Hematopoietic multipotent progenitor cell treated with erythropoietin and hydrocortisone succinate and interleukin-3 and kit ligand, for 4 days (in vitro differentiated cells): Measurements from ENCODE around the gene ZRANB3.
A peak's percentile ranks its signal among the peaks of the same experiment; 100 is the strongest.
"Not testable (repeated sequence)": the region's sequence is repeated elsewhere in the genome, so short reads cannot be mapped to it uniquely, and the experiment has no call there.

Experiments
- DNase-seq: peaks from one replicate; pipeline ENCODE4 v3.0.0-alpha.2; 2015

Gene ZRANB3

DNA sequence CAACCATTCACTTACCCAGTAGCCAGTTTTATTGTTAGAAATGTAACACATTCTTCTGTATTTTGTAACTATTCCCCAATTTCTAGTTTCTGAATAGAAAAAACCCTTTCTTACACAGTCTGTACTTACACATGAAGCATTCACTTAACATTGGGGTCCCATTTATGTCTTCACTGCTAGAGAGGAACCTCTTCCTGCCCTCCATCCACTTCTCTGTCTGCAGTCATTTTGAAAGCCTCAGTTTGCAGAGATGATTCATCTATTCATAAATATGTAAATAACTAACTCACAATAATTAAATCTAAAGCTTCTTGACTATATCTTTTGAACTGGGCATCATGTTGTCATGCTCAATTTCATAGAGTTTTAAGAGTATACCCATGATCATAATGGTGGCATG, 55.9 kb downstream of the ZRANB3 start:
- no peak for DNase-seq

DNA sequence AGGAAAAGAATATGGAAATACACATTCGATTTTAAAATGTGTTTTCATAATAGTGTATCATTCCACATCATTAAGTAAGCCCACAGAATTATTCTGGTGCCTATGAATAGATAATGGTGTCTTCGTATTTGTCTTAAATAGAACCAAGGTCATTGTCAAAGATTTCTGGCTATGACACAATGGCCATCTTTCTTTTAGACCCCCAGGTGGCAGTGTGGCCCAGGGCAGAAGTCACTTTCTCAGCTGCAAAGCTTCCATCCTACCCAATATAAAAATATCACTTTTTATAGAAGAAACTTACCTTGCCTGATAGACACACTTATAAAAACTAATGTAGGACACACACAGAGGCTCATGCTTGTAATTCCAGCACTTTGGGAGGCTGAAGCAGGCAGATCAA, 57.5 kb downstream of the ZRANB3 start:
- DNase-seq: peak; percentile 77

DNA sequence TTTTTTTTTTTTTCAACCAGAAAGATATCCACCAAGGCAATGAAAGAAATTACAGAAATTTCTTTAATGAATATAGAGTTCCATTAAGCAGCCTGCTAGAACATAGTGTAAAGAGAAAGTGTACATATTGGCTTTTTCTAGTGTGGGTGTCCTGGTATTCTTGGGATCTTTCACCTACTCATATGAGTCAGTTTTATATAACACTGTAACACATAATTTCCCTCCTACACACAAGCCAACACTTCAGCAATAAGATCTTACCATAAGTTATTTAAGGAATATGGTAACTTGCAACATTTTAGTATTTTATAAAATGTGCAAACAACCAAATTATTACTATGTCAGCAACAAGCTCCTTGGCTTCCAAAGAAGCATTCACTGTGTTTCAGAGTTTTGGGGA, 59.9 kb downstream of the ZRANB3 start:
- DNase-seq: no peak

GRCh38 chr2:135457279-135457678, 73.7 kb downstream of the ZRANB3 start:
- no peak for DNase-seq

GRCh38 chr2:135456835-135457234, 74.2 kb downstream of the ZRANB3 start:
- no peak for DNase-seq

- no peak for DNase-seq
These were observed 74.6 kb downstream of the ZRANB3 start for GRCh38 chr2:135456431-135456830.

DNA sequence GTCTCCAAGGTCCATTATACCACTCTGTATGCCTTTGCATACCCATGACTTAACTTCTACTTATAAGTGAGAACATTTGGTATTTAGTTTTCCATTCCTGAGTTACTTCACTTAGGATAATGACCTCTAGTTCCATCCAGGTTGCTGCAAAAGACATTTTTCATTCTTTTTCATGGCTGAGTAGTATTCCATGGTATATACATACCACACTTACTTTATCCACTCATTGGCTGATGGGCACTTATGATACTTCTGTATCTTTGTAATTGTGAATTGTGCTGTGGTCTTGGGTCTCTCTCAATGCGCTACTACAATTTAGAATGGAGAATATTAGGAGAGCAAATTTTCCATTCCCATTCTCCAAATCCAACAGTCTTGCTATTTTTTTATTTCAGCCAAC, 76.4 kb downstream of the ZRANB3 start:
- no peak for DNase-seq

DNA sequence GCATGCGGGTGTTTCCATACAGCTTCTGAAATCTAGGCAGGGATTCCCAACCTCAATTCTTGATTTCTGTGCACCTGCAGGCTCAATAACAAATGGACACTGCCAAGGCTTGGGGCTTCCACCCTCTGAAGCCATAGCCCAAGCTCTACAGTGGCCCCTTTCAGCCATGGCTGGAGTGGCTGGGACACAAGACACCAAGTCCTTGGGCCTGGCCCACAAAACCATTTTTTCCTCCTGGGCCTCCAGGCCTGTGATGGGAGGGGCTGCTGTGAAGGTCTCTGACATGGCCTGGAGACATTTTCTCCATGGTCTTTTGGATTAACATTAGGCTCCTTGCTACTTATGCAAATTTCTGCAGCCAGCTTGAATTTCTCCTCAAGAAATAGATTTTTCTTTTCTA, 78.0 kb downstream of the ZRANB3 start:
- DNase-seq: not testable (repeated sequence)

GRCh38 chr2:135451966-135452365, 79.1 kb downstream of the ZRANB3 start:
- DNase-seq: peak; percentile 38

GRCh38 chr2:135443013-135443412, 88.0 kb downstream of the ZRANB3 start:
- not testable (repeated sequence) for DNase-seq

DNA sequence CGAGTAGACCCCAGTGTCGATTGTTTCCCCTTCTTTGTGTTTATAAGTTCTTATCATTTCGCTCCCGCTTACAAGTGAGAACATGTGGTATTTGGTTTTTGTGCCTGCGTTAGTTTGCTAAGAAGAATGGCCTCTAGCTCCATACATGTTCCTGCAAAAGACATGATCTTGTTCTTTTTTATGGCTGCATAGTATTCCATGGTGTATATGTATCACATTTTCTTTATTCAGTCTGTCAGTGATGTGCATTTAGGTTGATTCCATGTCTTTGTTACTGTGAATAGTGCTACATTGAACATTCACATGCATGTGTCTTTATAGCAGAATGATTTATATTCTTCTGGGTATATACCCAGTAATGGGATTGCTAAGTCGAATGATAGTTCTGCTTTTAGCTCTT, 95.9 kb downstream of the ZRANB3 start:
- DNase-seq: not testable (repeated sequence)

DNA sequence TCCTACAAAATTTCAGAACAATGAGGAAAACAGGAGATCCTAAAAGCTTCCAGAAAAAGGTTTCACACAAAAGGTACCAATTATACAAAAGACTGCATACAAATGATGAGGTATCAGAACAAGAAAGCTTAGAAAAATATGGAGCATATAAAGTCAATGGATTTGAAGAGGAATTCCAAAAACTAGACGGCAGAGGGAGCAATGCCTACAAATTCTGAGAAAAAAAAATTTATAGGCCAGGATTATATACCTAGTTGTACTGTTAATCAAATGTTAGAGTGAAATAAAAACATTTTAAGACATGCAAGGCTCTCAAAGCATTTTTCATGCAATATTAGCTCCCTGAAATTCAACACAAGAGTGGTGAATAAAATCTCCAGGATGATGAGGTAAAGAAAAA, 106.2 kb downstream of the ZRANB3 start:
- DNase-seq: no peak

DNA sequence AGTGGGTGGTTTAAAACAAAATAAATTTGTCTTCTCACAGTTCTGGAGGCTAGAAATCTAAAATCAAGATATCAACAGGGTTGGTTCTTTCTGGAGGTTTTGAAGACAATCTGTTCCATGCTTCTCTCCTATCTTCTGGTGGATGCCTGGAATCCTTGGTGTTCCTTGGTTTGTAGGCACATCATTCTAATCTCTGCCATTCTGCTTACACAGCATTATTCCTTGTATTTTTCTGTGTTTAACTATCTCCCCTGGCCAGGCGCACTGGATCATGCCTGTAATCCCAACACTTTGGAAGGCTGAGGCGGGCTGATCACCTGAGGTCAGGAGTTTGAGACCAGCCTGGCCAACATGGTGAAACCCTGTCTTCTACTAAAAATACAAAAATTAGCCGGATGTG, 108.1 kb downstream of the ZRANB3 start:
- DNase-seq: no peak

- DNase-seq: no peak
These were observed 119.4 kb downstream of the ZRANB3 start for GRCh38 chr2:135411646-135412045.

DNA sequence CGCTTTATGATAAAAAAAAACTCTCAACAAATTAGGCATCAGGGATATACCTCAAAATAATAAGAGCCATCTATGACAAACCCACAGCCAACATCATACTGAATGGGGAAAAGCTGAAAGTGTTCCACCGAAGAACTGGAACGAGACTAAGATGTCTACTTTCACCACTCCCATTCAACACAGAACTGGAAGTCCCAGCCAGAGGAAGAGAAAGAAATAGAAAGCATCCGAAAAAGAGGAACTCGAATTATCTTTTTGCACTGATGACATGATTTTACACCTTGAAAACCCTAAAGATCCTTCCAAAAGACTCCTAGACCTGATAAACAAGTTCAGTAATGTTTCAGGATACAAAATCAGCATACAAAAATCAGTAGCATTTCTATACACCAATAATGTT, 121.6 kb downstream of the ZRANB3 start:
- no peak for DNase-seq

- DNase-seq: not testable (repeated sequence)
These were observed 134.8 kb downstream of the ZRANB3 start for GRCh38 chr2:135396259-135396658.

DNA sequence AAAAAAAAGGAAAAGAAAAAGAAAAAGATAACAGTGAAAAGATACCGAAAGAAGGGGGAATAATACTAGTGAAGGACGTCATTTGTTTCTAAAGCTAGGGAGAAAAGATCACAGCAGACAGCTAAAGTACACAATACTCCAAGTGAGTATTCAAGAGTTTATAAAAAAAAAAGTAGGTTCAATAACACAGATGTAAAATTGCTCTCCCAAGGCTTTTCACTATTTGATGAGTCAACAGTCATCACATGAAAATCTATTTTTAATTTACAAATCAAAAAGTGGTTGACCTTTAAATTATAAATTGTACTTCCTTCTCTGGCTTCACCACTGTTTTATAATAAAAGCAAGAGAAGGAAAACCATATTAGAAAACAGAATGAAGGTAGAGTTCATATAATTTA, 144.0 kb downstream of the ZRANB3 start:
- no peak for DNase-seq

GRCh38 chr2:135378591-135378990, 152.4 kb downstream of the ZRANB3 start:
- DNase-seq: no peak

GRCh38 chr2:135373702-135374101, 157.3 kb downstream of the ZRANB3 start:
- DNase-seq: no peak

GRCh38 chr2:135349941-135350340, 181.1 kb downstream of the ZRANB3 start:
- no peak for DNase-seq

GRCh38 chr2:135348096-135348704, 182.8 kb downstream of the ZRANB3 start:
- not testable (repeated sequence) for DNase-seq

- DNase-seq: peak; percentile 4
These were observed 193.9 kb downstream of the ZRANB3 start for GRCh38 chr2:135337071-135337470.

DNA sequence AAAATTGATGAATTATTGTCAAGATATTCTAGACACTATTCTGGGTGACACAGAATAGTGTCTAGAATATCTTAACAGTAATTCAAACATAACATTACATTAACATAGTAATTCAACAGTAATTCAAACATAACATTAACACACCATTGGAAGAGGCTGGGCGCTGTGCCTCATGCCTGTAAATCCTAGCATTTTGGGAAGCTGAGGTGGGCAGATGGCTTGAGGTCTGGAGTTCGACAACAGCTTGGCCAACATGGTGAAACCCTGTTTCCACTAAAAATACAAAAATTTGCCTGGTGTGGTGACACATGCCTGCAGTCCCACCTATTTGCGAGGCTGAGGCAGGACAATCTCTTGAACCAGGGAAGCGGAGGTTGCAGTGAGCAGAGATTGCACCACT, 195.8 kb downstream of the ZRANB3 start:
- DNase-seq: no peak

- no peak for DNase-seq
These were observed 203.9 kb downstream of the ZRANB3 start for GRCh38 chr2:135327146-135327545.
